Neural cell (in vitro differentiated cells): ENCODE results near the gene USP32.

Experiments used
- CTCF ChIP-seq: fragments of 450-650 bp; IDR thresholded peaks from 2 replicates; pipeline ENCODE4 v1.5.1; 2014; ENCODE audit warnings: antibody characterized with exemption, mild to moderate bottlenecking, moderate library complexity; ENCODE audit not compliant: poor library complexity, severe bottlenecking
- EP300 ChIP-seq: fragments of 450-650 bp; conservative IDR thresholded peaks from 2 replicates; pipeline ENCODE4 v1.6.1; 2014; ENCODE audit warnings: antibody characterized with exemption, mild to moderate bottlenecking, moderate library complexity; ENCODE audit not compliant: poor library complexity, severe bottlenecking
- POLR2AphosphoS5 ChIP-seq: IDR thresholded peaks from 2 replicates; pipeline ENCODE4 v1.6.1; 2012
- TAF1 ChIP-seq: IDR thresholded peaks from 2 replicates; pipeline ENCODE4 v1.6.1; 2012; ENCODE audit warnings: low read depth

- TF ChIP-seq CTCF (no peak), EP300 (no peak), TAF1 (no peak), POLR2AphosphoS5 (no peak)
Measured at GRCh38 chr17:60362329-60362728, 29.6 kb downstream of the USP32 start.
